GM19238 (cell line): ENCODE measurements around the gene HS6ST2.

Experiments used
- DNase-seq: peaks from one replicate; pipeline ENCODE4 v3.0.0; 2011; ENCODE audit warnings: low spot score; ENCODE audit not compliant: insufficient read length

Gene HS6ST2

DNA sequence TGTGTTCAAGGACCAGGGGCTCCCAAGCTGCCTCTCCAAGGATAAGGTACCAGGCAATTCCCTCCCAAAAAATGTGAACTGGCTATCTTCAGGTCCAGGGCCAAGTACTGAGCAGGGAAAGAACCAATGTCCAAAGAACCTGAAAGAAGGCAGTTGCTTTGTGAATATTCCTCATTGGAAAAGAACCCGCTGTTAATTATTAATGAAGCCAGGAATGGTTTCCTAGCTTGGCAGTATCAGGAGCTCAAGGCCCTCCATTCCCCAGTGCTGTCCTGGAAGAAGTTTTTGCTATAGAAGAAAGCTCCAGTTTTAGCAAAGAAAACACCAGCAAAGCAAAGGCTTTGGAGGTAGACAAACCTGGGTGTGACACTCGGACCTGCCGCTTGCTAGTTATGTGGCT lies 339.6 kb downstream of the HS6ST2 start:
- no peak for DNase-seq

DNA sequence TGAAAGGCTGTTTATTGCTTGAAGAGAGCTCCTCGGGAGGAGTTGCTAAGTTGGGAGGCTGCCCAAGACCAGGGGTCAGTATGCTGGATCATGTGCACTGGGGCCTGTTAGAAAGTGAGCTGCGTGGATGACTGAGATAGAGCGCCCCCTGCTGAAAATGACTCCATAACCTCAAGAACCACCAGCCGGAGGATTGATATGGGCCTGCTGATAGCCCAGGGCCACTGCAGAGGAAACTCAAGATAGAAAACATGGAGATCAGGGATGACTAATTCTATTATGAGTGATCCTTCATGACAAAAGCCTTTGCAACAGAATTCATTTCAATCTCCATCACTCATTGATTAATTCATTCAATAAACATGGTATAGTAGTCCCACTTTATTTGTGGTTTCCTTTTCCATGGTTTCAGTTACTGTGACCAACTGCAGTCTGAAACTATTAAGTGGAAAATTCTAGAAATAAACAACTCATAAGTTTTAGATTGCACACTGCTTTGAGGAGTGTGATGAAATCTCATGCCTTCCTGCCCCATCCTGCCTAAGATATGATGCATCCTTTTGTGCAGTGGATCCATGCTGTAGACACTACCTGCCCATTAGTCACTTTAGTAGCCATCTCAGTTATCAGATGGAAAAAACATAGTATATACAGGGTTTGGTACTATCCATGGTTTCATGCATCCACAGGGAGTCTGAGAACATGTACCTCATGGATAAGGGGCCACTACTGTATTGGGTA lies 342.9 kb downstream of the HS6ST2 start:
- no peak for DNase-seq

DNA sequence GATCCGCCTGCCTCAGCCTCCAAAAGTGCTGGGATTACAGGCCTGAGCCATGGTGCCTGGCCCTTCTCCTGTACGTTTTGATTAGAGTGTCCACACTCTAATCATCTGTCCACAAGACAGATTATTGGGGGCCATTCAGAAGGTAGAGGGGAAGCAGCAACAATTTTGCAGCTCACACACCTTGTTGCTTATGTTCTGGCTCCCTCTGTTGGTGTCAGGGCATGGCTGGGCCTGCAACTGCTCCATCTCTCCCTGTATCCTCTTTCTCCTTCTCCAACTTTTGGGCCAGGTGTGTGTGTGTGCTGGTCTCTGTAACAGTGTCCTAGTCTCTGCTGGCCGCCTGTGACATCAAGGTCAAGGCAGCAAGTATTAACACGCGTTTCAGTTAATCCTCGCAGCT lies 344.1 kb downstream of the HS6ST2 start:
- no peak for DNase-seq

DNA sequence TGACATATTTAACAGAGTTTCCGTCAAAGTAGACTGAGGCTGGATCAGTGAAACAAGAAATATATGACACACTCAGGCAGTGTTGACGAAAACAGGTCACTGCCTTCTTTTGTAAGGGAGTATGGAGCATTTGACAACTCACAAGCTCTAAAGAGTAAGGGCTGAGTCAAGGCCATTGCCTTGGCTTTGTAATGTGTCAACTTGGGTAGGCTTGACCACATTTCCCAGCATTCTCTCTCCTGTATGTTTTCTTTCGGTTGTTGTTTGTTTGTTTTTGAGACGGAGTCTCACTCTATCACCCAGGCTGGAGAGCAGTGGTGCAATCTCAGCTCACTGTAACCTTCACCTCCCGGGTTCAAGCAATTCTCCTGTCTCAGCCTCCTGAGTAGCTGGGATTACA lies 344.6 kb downstream of the HS6ST2 start:
- no peak for DNase-seq

DNA sequence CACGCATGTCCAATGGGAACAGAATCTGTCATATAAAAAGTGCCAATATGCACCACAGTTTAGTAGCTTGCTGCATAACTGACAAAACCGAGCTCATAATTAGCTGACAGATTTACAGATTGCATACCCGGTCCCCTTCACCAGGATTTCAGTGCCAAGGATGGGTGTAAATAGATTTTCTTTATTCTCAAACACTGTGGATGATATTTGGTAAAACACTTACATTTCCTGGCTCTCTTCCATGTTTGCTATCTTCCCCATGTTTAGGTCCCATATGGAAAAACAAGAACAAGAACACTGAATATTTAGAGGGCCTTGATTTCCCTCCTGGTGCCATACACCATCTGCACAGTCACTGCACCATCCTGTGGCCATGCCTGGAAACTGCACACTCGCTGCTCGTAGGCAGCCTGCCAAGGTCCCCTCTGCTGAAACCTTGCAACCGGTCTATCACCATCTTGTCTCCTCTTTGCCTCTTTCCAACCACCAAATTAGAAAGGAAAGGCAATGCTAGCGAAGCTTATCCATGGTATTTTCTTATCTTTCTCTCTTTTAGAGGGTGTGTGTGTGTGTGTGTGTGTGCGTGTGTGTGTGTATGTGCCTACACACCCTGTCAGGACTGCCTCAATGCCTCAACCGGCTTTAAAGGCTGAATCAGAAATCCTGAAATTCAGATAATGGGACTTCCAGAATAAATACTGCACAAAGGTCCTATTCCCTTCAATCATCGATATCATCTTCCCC lies 345.4 kb downstream of the HS6ST2 start:
- DNase-seq: no peak

DNA sequence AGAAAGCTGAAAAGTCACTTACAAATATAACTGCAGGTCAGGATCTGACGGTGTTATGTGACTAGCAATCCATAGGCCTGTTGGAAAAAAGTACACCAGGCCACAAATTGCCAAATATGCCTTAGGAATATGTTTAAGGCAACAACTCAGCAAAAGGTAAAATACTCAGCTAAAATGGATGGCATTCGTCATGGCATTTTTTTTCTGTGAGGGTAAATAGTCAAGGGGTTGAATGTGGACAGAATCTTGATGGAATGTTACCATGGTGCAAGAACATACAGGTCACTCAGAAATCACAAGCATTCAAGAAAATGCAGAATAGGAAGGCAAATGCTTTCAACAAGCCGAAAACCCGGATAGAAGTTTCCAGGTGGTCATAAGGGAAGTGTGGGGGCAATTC lies 347.9 kb downstream of the HS6ST2 start:
- DNase-seq: no peak

DNA sequence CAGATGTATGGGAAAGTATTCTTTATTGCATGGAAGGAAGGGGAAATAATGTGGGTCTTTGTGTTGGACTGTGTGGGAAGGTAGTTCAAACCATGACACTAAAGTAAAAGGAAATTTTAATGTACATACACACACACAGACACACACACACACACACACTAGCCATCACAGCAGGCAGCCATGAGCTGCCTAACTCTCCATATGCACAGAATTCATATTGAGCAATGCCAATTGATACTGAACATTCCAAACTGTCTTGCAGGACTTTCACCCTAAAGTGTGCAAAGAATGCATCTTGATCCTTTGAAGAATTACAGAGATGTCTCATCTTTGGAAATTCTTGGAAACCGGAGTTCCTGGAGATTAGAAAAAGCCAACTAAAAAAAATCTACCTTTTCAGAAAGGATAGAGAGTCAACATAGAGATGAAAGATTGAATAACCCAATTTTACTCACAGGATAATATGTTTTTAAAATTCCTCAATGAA lies 349.0 kb downstream of the HS6ST2 start:
- no peak for DNase-seq

DNA sequence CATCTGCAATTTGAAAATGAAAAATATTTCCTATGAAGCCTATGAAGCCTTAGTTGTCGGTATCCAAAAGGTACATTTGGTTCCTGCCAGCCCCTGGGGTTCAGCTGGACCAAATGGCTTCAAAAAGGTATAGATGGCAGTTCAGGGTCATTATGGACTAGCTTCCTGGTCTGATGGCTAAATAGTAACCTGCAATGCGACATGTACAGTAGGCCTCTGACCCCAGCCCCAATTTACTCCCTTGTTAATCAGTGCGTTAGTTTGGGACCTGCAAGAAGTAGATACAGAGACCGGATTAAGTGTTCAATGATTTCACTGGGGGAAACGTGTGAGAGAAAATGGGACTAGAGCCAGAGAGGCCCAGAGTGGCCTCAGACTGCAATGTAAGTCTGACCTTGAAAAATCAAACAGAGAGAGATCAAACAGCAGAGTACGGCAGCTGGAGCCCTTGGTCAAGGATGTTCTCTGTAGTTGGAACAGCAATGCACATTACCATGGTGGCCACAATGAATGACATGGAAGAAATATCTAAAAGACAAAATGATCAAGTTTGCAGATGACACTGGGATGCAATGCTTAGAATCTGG lies 354.6 kb downstream of the HS6ST2 start:
- DNase-seq: no peak

DNA sequence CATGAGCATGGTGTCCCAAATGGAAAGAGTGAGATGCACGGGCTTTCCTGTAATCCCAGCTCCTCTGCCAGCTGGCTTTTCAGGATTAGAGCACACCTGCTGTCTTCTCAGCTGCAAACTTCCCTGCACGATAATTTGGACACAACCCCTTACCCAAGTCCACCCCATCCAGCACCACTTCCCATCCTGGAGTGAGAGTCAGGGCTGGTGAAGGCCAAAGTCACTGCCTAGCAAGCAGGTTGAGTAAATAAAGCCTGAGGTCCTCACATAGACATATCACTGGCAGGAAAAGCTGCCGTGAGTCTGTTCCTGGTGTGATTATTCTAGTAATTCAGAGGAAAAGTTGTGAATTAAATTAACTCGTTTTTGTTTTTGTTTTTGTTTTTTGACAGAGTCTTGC lies 355.7 kb downstream of the HS6ST2 start:
- no peak for DNase-seq

DNA sequence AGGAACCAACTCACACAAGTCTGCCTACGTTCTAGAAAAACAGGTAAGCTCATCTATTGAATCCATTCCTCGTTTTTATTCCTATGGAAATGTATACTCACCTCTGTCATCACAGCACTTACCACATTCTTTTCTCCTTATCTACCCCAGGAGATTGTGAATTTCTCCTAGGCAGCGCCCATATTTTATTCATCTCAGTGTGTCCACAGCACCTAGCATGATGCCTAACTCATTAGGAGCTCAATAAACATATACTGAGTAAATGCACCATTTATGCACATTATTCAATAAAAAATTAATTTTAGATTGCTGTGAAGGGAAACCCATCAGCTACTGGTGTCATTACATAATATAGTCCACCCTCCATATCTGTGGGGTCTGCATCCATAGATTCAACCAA lies 363.4 kb downstream of the HS6ST2 start:
- no peak for DNase-seq

DNA sequence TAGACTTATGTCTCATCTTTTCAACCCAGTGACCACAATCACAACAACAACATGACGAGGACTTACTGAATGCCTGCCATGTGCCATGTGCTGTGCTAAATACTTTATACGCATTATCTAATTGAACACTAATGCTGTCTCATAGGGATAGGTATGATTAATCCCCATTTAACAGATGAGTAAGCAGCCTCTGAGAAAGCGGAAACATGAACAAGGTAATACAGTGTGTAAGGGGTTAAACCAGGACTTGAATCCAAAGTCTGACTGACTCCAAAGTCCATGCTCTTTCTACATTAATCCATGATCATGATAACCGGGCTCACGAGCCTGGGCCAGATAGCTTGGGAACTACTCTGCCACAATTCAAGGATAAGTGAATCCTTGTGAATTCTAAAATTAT lies 364.3 kb downstream of the HS6ST2 start:
- DNase-seq: no peak

DNA sequence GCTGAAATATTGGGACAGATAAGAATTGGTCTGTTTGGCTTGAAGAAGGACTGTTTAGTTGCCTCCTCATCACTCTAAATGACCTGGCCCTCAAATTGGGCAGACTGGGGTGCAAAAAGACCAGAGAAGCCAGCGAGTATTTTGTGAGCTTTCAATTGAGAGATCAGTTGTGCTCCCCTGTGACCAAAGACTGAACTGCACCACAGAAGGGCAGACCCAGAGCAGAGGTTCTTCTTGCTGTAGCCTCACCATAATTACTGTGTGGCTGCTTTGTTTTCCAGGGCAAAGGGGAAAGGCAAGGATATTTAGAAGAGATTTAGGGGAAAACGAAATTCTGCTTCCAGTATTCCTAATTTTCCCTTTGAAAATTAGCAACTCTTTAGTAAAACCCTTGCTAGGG lies 365.5 kb downstream of the HS6ST2 start:
- DNase-seq: no peak

DNA sequence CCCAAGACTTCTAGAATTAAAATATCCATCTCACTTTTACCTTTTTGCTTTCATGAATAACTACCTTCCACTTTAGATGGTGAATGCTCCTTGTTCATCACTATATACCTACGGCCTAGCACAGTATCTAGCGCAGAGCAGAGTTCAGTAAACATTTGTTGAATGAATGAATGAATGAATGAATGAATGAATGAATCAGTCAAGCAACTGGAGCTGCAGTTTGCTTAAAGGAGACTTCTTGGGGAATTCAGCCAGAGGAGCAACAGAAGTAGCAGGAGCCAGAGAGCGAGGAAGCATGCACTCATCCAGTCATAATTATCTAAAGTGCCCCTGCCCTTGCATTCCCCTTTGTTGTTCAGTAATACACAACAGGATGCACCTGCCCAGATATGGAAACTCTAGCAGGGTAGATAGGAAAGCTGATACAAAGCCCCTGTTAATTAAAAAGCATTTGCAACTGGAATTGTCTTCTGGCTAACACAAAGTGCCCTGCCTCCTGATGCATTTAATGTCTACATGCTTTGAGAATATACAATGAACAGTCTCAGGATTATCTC lies 366.6 kb downstream of the HS6ST2 start:
- no peak for DNase-seq

DNA sequence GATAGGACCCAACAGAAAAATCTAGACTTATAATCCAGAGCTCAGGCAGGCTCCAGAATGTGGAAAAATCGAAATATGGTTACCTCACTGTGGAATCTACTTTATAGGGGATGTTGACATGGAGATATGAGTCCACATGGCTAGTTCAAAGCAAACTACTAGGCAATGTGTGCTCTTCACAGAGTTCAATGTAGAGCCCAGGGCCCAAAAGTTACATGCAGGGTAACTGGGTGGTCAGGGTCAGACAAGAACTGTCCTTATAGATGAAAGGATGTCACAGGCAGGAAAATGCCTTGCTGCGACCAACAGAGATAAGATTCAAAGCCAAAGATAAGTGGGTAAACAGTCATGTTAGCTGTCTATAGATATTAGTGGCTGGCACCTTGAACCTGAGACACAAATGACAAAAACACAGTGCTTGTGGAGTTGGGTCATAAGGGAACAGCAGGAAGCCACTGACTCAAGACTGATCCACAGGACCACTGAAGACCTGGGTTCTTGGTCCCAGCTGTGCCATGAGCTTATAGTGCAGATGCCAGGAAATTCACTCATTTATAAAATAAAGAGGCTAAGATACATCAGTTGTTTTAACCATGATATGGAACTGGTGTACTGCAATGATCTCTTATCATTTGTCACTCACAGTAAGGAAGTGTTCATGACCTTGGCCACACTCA lies 367.9 kb downstream of the HS6ST2 start:
- no peak for DNase-seq

DNA sequence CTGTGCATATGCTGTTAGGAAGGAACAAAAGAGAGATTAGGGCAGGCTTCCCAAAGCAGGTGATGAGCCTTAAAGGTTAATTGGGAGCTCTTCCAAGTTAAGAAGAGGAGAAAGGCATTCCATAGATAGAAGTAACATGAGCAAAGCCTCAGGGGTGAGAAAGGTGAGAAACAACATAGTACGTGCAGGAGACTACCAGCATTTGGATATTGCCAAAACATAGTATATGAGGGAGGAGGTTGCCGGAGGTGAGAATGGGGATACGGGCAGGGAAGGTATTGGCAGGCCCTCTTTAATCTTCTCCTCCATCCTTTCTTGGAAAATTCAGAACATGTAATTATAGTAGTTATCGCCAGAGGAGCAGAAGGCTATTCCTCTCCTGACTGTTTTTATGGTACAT lies 373.5 kb downstream of the HS6ST2 start:
- DNase-seq: no peak

DNA sequence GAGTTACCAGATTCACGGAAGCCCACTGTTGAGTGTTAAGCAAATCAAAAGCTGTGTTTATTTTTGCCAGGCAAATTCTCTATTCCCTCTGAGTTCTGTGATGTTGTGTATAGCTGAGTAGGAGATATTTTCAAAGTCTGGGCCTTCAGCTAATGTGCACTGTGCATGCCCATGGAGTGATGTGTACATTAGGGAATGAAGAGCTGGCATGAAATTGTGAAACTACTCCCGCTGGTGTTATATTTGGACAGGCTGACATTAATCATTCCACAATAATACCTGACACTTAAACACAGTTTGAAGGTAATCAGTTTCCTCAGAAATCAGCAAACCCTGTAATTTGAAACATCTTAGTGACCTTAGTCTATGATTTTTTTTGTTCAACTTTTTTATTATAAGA lies 381.5 kb downstream of the HS6ST2 start:
- no peak for DNase-seq
